H9 (cell line): ENCODE results near the gene RAB40B. TPM values are rescaled to one million over a fixed set of nuclear protein-coding genes. Genes with fewer than 3 reads are reported as not detected.
A peak's percentile ranks its signal among the peaks of the same experiment; 100 is the strongest.

Source experiments
- DNase-seq: peaks from one replicate; pipeline ENCODE4 v3.0.0-alpha.2; 2017
- H2AFZ ChIP-seq: one replicate; pipeline ENCODE4 v1.6.1; 2013; ENCODE audit warnings: mild to moderate bottlenecking, low read length, control low read depth, moderate library complexity
- H2AK5ac ChIP-seq: 2 replicates; pipeline ENCODE4 v1.6.1; 2013; ENCODE audit warnings: low read length, control low read depth, mixed read lengths; ENCODE audit not compliant: insufficient read length
- H2BK120ac ChIP-seq: one replicate; pipeline ENCODE4 v1.6.1; 2013; ENCODE audit warnings: low read depth, mild to moderate bottlenecking, low read length, control low read depth, inconsistent platforms; ENCODE audit not compliant: poor library complexity, severe bottlenecking
- H2BK12ac ChIP-seq: 2 replicates; pipeline ENCODE4 v1.6.1; 2013; ENCODE audit warnings: low read length, control low read depth, mixed read lengths, low read depth; ENCODE audit not compliant: insufficient read length
- H2BK15ac ChIP-seq: 2 replicates; pipeline ENCODE4 v1.6.1; 2013; ENCODE audit warnings: low read depth, low read length, control low read depth
- H2BK20ac ChIP-seq: one replicate; pipeline ENCODE4 v1.6.1; 2013; ENCODE audit warnings: low read depth, mild to moderate bottlenecking, low read length, control low read depth, inconsistent platforms; ENCODE audit not compliant: poor library complexity, severe bottlenecking
- H2BK5ac ChIP-seq: 2 replicates; pipeline ENCODE4 v1.6.1; 2013; ENCODE audit warnings: low read length, control low read depth, mixed read lengths; ENCODE audit not compliant: insufficient read length
- H3K14ac ChIP-seq: 2 replicates; pipeline ENCODE4 v1.6.1; 2013; ENCODE audit warnings: low read length, control low read depth; ENCODE audit not compliant: insufficient read depth
- H3K18ac ChIP-seq: 2 replicates; pipeline ENCODE4 v1.6.1; 2013; ENCODE audit warnings: low read depth, mild to moderate bottlenecking, mixed read lengths, low read length, control low read depth; ENCODE audit not compliant: insufficient read length
- H3K23ac ChIP-seq: 2 replicates; pipeline ENCODE4 v1.6.1; 2013; ENCODE audit warnings: low read length, control low read depth, mixed read lengths, low read depth; ENCODE audit not compliant: insufficient read length
- H3K23me2 ChIP-seq: 2 replicates; pipeline ENCODE4 v1.6.1; 2013; ENCODE audit warnings: low read depth, mild to moderate bottlenecking, mixed read lengths, low read length, control low read depth; ENCODE audit not compliant: insufficient read length, poor library complexity, severe bottlenecking
- H3K27ac ChIP-seq: 2 replicates; pipeline ENCODE4 v1.5.1; 2013; ENCODE audit warnings: low read length, control low read depth, mixed read lengths, low read depth; ENCODE audit not compliant: insufficient read length
- H3K27me3 ChIP-seq: 2 replicates; pipeline ENCODE4 v1.6.1; 2013; ENCODE audit warnings: low read length, control low read depth, inconsistent platforms; ENCODE audit not compliant: insufficient read depth
- H3K4ac ChIP-seq: 2 replicates; pipeline ENCODE4 v1.6.1; 2013; ENCODE audit warnings: low read depth, mild to moderate bottlenecking, control low read depth, inconsistent platforms, low read length, moderate library complexity
- H3K4me1 ChIP-seq: 2 replicates; pipeline ENCODE4 v1.6.1; 2013; ENCODE audit warnings: low read length, control low read depth, inconsistent platforms; ENCODE audit not compliant: insufficient read depth
- H3K4me2 ChIP-seq: 2 replicates; pipeline ENCODE4 v1.6.1; 2013; ENCODE audit warnings: low read length, control low read depth, mixed read lengths; ENCODE audit not compliant: insufficient read length, insufficient read depth
- H3K56ac ChIP-seq: 2 replicates; pipeline ENCODE4 v1.6.1; 2013; ENCODE audit warnings: low read depth, mild to moderate bottlenecking, mixed read lengths, low read length, control low read depth; ENCODE audit not compliant: insufficient read length
- H3K79me1 ChIP-seq: 2 replicates; pipeline ENCODE4 v1.6.1; 2013; ENCODE audit warnings: low read depth, mild to moderate bottlenecking, moderate library complexity, low read length, control low read depth, inconsistent platforms; ENCODE audit not compliant: insufficient read depth, poor library complexity, severe bottlenecking
- H3K79me2 ChIP-seq: 2 replicates; pipeline ENCODE4 v1.6.1; 2013; ENCODE audit warnings: low read length, control low read depth, inconsistent platforms; ENCODE audit not compliant: insufficient read depth
- H3K9ac ChIP-seq: 2 replicates; pipeline ENCODE4 v1.6.1; 2013; ENCODE audit warnings: low read length, control low read depth, mixed read lengths; ENCODE audit not compliant: insufficient read length; ENCODE audit errors: extremely low read depth
- H3K9me3 ChIP-seq: one replicate; pipeline ENCODE4 v1.6.1; 2013; ENCODE audit warnings: low read depth, low read length, inconsistent platforms; ENCODE audit not compliant: control insufficient read depth
- H3T11ph ChIP-seq: one replicate; pipeline ENCODE4 v1.6.1; 2013; ENCODE audit warnings: mild to moderate bottlenecking, low read length, control low read depth, inconsistent platforms
- H4K20me1 ChIP-seq: one replicate; pipeline ENCODE4 v1.6.1; 2013; ENCODE audit not compliant: control insufficient read depth, insufficient read length, insufficient read depth
- H4K5ac ChIP-seq: 2 replicates; pipeline ENCODE4 v1.6.1; 2013; ENCODE audit warnings: low read depth, mild to moderate bottlenecking, mixed read lengths, low read length, control low read depth; ENCODE audit not compliant: insufficient read length
- H4K8ac ChIP-seq: replicated peaks from 2 replicates; pipeline ENCODE4 v1.6.1; 2013; ENCODE audit warnings: low read length, control low read depth, mixed read lengths, low read depth; ENCODE audit not compliant: insufficient read length
- H4K91ac ChIP-seq: 2 replicates; pipeline ENCODE4 v1.6.1; 2013; ENCODE audit warnings: low read depth, mild to moderate bottlenecking, moderate library complexity, mixed read lengths, low read length, control low read depth; ENCODE audit not compliant: insufficient read length
- H3K27ac Mint-ChIP-seq, 3 experiments: 2 replicates in 2 of 3; 3 replicates in 1 of 3; pipeline ENCODE4 v1.8.0; 2020 to 2021; ENCODE audit warnings: mixed read lengths in 3 of 3, mild to moderate bottlenecking in 1 of 3, moderate library complexity in 1 of 3
- H3K27me3 Mint-ChIP-seq: 2 replicates; pipeline ENCODE4 v1.8.0; 2021; ENCODE audit warnings: low read depth, mild to moderate bottlenecking, moderate library complexity, mixed read lengths
- H3K36me3 Mint-ChIP-seq, 3 experiments: 2 replicates in 2 of 3; 3 replicates in 1 of 3; pipeline ENCODE4 v1.8.0; 2020 to 2021; ENCODE audit warnings: low read depth in 3 of 3, mixed read lengths in 3 of 3; ENCODE audit not compliant: insufficient read depth in 1 of 3
- H3K4me1 Mint-ChIP-seq, 2 experiments: 2 replicates each; pipeline ENCODE4 v1.8.0; 2020; ENCODE audit warnings: mixed read lengths in 2 of 2
- H3K4me3 Mint-ChIP-seq, 2 experiments: 2 replicates in 1 of 2; 3 replicates in 1 of 2; pipeline ENCODE4 v1.8.0; 2020 to 2021; ENCODE audit warnings: mild to moderate bottlenecking in 2 of 2, mixed read lengths in 2 of 2, moderate library complexity in 1 of 2
- H3K9me3 Mint-ChIP-seq, 2 experiments: 2 replicates in 1 of 2; 3 replicates in 1 of 2; pipeline ENCODE4 v1.8.0; 2020; ENCODE audit warnings: mild to moderate bottlenecking in 2 of 2, mixed read lengths in 2 of 2, moderate library complexity in 1 of 2
- CTCF ChIP-seq: fragments of 200-600 bp; sonication (generic); conservative IDR thresholded peaks from 3 replicates; pipeline ENCODE4 v1.8.0; 2021; ENCODE audit warnings: antibody characterized with exemption, mild to moderate bottlenecking
- WGBS: extraction: QIAGEN DNeasy Blood & Tissue Kit; methylation state at CpG from one replicate; pipeline ENCODE4 v1.1.7; 2013; ENCODE audit warnings: missing lambda C conversion rate, low lambda C conversion rate, mixed read lengths; ENCODE audit not compliant: insufficient read length; ENCODE audit errors: extremely low coverage; 5-methylcytosine and 5-hydroxymethylcytosine counted together
- total RNA-seq: library from RNA; stranded (reverse); gene quantifications from 2 replicates; pipeline ENCODE4 v1.2.1, GENCODE V29; 2021

Gene RAB40B
- total RNA-seq, 1 experiment from 2014 or later: 3.5 TPM

- H3K23me2 ChIP-seq: no peaks in the 10 kb centered on the region
- no peak overlapping the region for H3K4ac ChIP-seq
- H4K91ac ChIP-seq: no peak overlapping the region
- no peak overlapping the region for H2BK15ac ChIP-seq
- Mint-ChIP-seq H3K27ac (no peak overlapping the region), H3K27me3 (peaks cover 21% of the 10 kb centered on the region), H3K36me3 (peaks cover 0 to 8% (median 7%) of the 10 kb centered on the region in 3 experiments; a peak in 4 of 7 replicates), H3K4me3 (no peak overlapping the region), H3K9me3 (peaks cover 10 to 13% of the 10 kb centered on the region in 2 experiments; a peak in 3 of 5 replicates), H3K4me1 (0 out of 4 replicates have a peak, but pooled peaks cover 0 to 2% of the 10 kb centered on the region in 2 experiments)
- H4K5ac ChIP-seq: no peak overlapping the region
- H3K4me2 ChIP-seq: no peak overlapping the region
- H3K27ac ChIP-seq: no peak overlapping the region
- H2BK120ac ChIP-seq: no peak overlapping the region
- no peak overlapping the region for H3K56ac ChIP-seq
- TF ChIP-seq CTCF: no peak
- WGBS: no CpG with 5 or more reads among the region's 18 CpGs
- H3K14ac ChIP-seq: no peak overlapping the region
- H3K27me3 ChIP-seq: no peaks in the 10 kb centered on the region
- H2AFZ ChIP-seq: no peak overlapping the region
- no peaks in the 10 kb centered on the region for H3K79me2 ChIP-seq
- no peak overlapping the region for H2BK5ac ChIP-seq
- H3K4me1 ChIP-seq: no peaks in the 10 kb centered on the region
- no peak overlapping the region for H3T11ph ChIP-seq
- peak overlapping the region; percentile 3 for H2BK20ac ChIP-seq
- no peak for DNase-seq
- H3K23ac ChIP-seq: no peak overlapping the region
- H4K8ac ChIP-seq: no peak overlapping the region
- no peak overlapping the region for H2AK5ac ChIP-seq
- H2BK12ac ChIP-seq: no peak overlapping the region
- H3K18ac ChIP-seq: no peak overlapping the region
- no peaks in the 10 kb centered on the region for H4K20me1 ChIP-seq
- H3K9me3 ChIP-seq: no peaks in the 10 kb centered on the region
- no peaks in the 10 kb centered on the region for H3K79me1 ChIP-seq
- no peak overlapping the region for H3K9ac ChIP-seq
Observed at GRCh38 chr17:82690786-82691489, 7.6 kb downstream of the RAB40B start.
